SK-N-MC (cell line): ENCODE data around the gene IFI30.
A peak's percentile ranks its signal among the peaks of the same experiment; 100 is the strongest.

Experiments
- DNase-seq: peaks from one replicate; pipeline ENCODE4 v3.0.0-alpha.2; 2011; ENCODE audit warnings: low read depth, low spot score
- H3K27ac ChIP-seq: fragments of 200-600 bp; sonication (generic); 2 replicates; pipeline ENCODE4 v1.5.1; 2016; ENCODE audit warnings: mixed run types
- H3K36me3 ChIP-seq: fragments of 200-600 bp; sonication (generic); 2 replicates; pipeline ENCODE4 v1.6.1; 2017; ENCODE audit warnings: antibody characterized with exemption, low read length, mixed read lengths; ENCODE audit not compliant: insufficient read depth
- H3K4me3 ChIP-seq: fragments of 200-600 bp; sonication (generic); 2 replicates; pipeline ENCODE4 v1.5.1; 2016
- H3K9ac ChIP-seq: fragments of 200-600 bp; sonication (generic); 2 replicates; pipeline ENCODE4 v1.8.0; 2017; ENCODE audit warnings: mixed run types, mixed read lengths; ENCODE audit not compliant: insufficient read length
- H3K9me3 ChIP-seq: fragments of 200-600 bp; sonication (generic); 2 replicates; pipeline ENCODE4 v1.6.1; 2017; ENCODE audit warnings: low read depth, mild to moderate bottlenecking, antibody characterized with exemption, low read length, moderate library complexity, mixed read lengths
- EZH2 ChIP-seq: fragments of 200-600 bp; sonication (generic); IDR thresholded peaks from one replicate; pipeline ENCODE4 v1.6.1; 2017; ENCODE audit warnings: antibody characterized with exemption
- FOXP2 ChIP-seq: optimal IDR thresholded peaks from 2 replicates; pipeline ENCODE3; 2011; ENCODE audit warnings: mild to moderate bottlenecking, moderate library complexity; ENCODE audit not compliant: insufficient read depth; ENCODE audit errors: extremely low read length, control extremely low read depth
- POLR2AphosphoS5 ChIP-seq: IDR thresholded peaks from 2 replicates; pipeline ENCODE4 v1.6.1; 2012; ENCODE audit warnings: mild to moderate bottlenecking, low read depth, low read length, borderline replicate concordance

Gene IFI30

DNA sequence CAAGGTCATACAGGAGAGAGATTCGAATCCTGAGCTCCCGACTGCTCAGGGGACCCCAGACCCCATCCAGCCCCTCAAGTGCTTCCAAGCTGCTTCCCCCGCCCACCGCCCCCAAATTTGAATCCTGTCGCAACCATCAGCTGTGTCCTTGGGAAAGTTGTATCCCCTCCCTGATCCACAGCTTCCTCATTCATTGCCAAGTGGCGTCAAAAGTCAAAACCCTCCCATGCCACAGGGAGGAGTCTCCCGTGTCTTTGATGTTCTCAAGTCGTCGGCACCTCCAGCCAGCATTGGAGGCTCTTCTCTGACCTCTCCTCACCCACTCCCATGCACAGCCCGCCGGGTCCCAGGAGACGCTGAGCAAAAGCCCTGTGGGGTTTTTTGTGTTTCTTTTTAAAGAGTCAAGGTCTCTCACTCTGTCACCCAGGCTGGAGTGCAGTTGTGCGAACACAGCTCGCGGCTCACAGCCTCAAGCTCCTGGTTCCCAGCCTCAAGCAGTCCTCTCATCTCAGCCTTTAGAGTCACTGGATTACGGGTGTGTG is 2.8 kb upstream of the IFI30 start:
- TF ChIP-seq FOXP2 (no peak), POLR2AphosphoS5 (no peak), EZH2 (no peak)
- no peak overlapping the region for H3K9ac ChIP-seq
- H3K36me3 ChIP-seq, result peaks cover 8% of the 10 kb centered on the region; the same call in 1 of the 2 replicates
- no peaks in the 10 kb centered on the region for H3K9me3 ChIP-seq
- no peak overlapping the region for H3K27ac ChIP-seq
- no peak overlapping the region for H3K4me3 ChIP-seq
- DNase-seq, result no peak

GRCh38 chr19:18171605-18172327 is 1.8 kb upstream of the IFI30 start:
- no peak for TF ChIP-seq POLR2AphosphoS5
- TF ChIP-seq EZH2, result no peak
- no peak for TF ChIP-seq FOXP2
- DNase-seq, result no peak
- no peak overlapping the region for H3K9ac ChIP-seq
- H3K27ac ChIP-seq, result no peak overlapping the region
- H3K36me3 ChIP-seq, result peaks cover 4% of the 10 kb centered on the region; the same call in 1 of the 2 replicates
- no peaks in the 10 kb centered on the region for H3K9me3 ChIP-seq
- no peak overlapping the region for H3K4me3 ChIP-seq

DNA sequence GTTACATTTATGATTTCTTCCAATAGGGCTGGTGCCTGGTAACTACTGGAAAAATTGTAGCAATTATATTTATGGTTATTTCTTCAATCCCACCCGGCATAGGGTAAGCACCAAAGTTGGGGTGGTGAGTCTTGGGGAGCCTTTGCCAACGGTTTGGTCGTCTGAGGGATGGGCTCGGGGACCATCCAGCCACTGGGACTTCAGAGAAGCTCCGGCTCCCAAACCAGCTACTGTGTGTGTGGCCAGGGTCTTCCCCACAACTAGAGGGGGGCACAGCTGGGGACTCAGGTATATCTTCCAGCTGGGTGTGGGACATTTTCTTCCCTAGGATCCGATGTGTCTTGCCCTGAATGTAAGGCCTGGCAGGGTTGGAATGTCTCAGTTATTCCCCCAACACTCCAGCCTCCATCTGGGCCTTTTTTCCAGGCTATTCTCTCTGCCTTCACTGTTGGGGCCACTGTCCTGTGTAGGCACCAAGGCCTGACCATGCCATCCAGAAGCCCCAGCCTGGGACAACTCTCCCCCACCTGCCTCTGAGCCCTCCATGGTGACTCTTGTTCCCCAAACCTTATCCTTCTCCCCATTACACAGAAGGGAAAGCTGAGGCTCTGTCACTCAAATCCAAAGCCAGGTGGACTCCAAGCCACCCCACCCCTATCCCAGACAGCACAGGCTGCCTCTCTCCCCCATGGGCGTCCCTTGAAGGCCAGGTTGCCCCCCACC is 1.1 kb upstream of the IFI30 start:
- Histone ChIP-seq H3K36me3 (peaks cover 4% of the 10 kb centered on the region; the same call in 1 of the 2 replicates), H3K4me3 (no peak overlapping the region), H3K9ac (no peak overlapping the region), H3K9me3 (no peaks in the 10 kb centered on the region), H3K27ac (no peak overlapping the region)
- TF ChIP-seq POLR2AphosphoS5 (no peak), FOXP2 (no peak), EZH2 (no peak)
- no peak for DNase-seq

- TF ChIP-seq EZH2 (no peak), FOXP2 (no peak), POLR2AphosphoS5 (no peak)
- no peak for DNase-seq
- no peak overlapping the region for H3K27ac ChIP-seq
Observed at GRCh38 chr19:18173054-18173571, 500 bp upstream of the IFI30 start.

GRCh38 chr19:18174983-18175382 is 1.4 kb downstream of the IFI30 start:
- H3K4me3 ChIP-seq, result no peak overlapping the region
- H3K9ac ChIP-seq, result no peak overlapping the region
- no peak for DNase-seq
- TF ChIP-seq POLR2AphosphoS5 (no peak), EZH2 (no peak), FOXP2 (no peak)
- no peaks in the 10 kb centered on the region for H3K9me3 ChIP-seq
- H3K27ac ChIP-seq, result no peak overlapping the region
- H3K36me3 ChIP-seq, result no peaks in the 10 kb centered on the region

More at GRCh38 chr19:18173054-18173571, 500 bp upstream of the IFI30 start:
- Histone ChIP-seq H3K9me3 (no peaks in the 10 kb centered on the region), H3K4me3 (peak overlapping the region; percentile 79), H3K36me3 (peaks cover 4% of the 10 kb centered on the region; the same call in 1 of the 2 replicates), H3K9ac (no peak overlapping the region)

DNA sequence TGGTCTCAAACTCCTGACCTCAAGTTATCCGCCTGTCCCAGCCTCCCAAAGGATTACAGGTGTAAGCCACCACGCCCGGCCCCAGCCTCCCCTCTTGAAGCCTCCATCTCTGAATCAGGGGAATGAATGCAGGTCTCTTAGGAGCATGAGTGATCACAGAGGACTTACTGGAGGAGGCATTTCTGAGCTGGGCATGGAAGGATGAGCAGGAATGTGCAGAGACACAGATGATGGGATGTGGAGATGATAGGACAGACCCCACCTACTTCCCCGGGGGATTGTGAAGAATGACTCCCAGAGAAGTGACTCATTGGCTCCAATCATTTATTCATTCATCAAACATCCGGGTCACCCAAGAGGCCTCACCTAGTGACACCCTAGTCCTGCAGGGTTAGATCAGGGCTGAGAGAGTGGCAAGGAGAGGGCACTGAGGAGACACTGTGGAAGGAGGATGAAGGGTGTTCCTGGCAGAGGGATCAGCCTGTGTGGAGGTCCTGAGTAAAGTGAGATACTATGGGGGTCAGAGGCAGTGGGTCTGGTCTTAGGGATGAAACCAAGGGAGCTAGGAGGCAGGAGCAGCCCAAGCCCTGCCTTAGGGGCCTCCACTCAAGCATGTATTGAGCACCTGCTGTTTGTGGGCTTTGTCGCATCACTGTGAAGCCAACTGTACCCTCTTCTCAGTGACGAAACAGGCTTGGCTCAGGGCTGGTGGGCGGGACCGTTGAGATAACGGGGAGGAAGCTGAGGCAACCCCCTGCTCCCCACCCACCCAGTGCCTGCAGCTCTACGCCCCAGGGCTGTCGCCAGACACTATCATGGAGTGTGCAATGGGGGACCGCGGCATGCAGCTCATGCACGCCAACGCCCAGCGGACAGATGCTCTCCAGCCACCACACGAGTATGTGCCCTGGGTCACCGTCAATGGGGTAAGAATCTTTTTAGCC is 3.0 kb downstream of the IFI30 start:
- TF ChIP-seq FOXP2 (no peak), POLR2AphosphoS5 (no peak), EZH2 (no peak)
- DNase-seq, result no peak
- H3K27ac ChIP-seq, result no peak overlapping the region
- no peak overlapping the region for H3K4me3 ChIP-seq
- no peaks in the 10 kb centered on the region for H3K36me3 ChIP-seq
- no peaks in the 10 kb centered on the region for H3K9me3 ChIP-seq
- H3K9ac ChIP-seq, result no peak overlapping the region

GRCh38 chr19:18179957-18180356 is 6.3 kb downstream of the IFI30 start:
- TF ChIP-seq FOXP2 (no peak), POLR2AphosphoS5 (no peak), EZH2 (no peak)
- no peak overlapping the region for H3K9ac ChIP-seq
- no peak overlapping the region for H3K27ac ChIP-seq
- no peak overlapping the region for H3K4me3 ChIP-seq
- H3K9me3 ChIP-seq, result no peaks in the 10 kb centered on the region
- DNase-seq, result no peak
- H3K36me3 ChIP-seq, result no peaks in the 10 kb centered on the region
